ENCODE data around the gene CRABP1. TPM values are rescaled to one million over a fixed set of nuclear protein-coding genes. Genes with fewer than 3 reads are reported as not detected.

Gene CRABP1
- total RNA-seq, 1 experiment from 2014 or later: 0.47 TPM

DNA sequence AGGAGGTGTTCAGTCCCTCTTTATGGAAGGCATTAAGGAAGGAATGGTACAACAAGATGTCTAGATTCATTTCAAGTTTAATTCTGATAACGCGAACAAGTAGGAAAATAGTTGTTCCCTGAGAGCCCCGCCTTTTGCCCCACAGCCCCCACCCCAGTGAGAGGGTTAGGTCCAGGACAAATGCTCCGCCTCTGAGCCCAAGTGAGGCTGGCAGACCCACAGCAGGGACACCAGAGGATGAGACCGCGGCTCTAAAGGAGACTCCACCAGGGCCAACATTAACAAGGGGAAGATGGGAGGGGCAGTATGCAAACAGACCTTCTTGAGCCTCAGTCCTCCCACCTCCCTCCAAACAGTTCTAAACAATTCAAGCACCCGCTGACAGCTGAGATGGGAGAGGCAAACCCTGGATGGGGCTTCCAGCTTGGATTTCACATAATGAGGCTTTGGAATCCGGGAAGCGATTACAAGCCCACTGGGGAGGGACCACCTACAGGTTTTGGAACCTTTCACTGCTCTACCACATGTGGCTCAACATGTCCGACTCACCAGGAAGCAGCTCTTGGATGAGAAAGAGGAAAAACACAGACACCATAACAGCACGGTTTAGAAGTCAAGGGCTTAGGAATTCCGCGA, 54.9 kb downstream of the CRABP1 start:
- Histone ChIP-seq H3K4me3 (replicated peaks in 1 of 2; ENCODE audit: low read depth in 1 of 2, low read length in 2 of 2) (no peak overlapping the region), H3K79me2 (ENCODE audit: insufficient read depth, low read length) (no peaks in the 10 kb centered on the region), H3K27ac (ENCODE audit: low read depth, low read length) (no peak overlapping the region), H2AFZ (ENCODE audit: low read depth, low read length, poor library complexity, severe bottlenecking) (no peak overlapping the region), H3K9ac (ENCODE audit: low read length) (no peak overlapping the region), H3K4me2 (ENCODE audit: low read length) (no peak overlapping the region), H3K27me3 (ENCODE audit: insufficient read depth, low read length) (no peaks in the 10 kb centered on the region), H3K9me3 (ENCODE audit: control insufficient read depth in 1 of 2, insufficient read depth in 1 of 2, low read depth in 1 of 2, low read length in 2 of 2) (no peaks in the 10 kb centered on the region), H3K4me1 (ENCODE audit: control insufficient read depth in 1 of 2, insufficient read depth in 2 of 2, low read length in 2 of 2) (no peaks in the 10 kb centered on the region), H3K9me2 (ENCODE audit: insufficient read depth) (no peaks in the 10 kb centered on the region), H4K20me1 (ENCODE audit: insufficient read depth) (no peaks in the 10 kb centered on the region), H3K36me3 (ENCODE audit: control insufficient read depth in 1 of 2, insufficient read depth in 2 of 2, low read length in 2 of 2) (no peaks in the 10 kb centered on the region)
- intact Hi-C loops (cut with micrococcal nuclease): no loop called here
- no peak for DNase-seq (ENCODE audit: low read depth, low spot score)
- ChIA-PET POLR2A (interaction anchor here (1.4 kb wide), 1 partner anchor 11 kb away, joined by 3 read pairs; no protein-coding TSS in a partner anchor), CTCF (interaction anchor here (1.2 kb wide), 1 partner anchor 11 kb away, joined by 3 read pairs; no protein-coding TSS in a partner anchor), RAD21 (ENCODE audit: low non-redundant PET in 1 of 2, low total read pairs in 2 of 2, uncharacterized antibody in 2 of 2, unreplicated experiment in 2 of 2) (no interaction called here)
- TF ChIP-seq EGR1 (IDR thresholded peaks at IDR 0.05; ENCODE audit: low read depth) (no peak), POLR2A (IDR thresholded peaks at IDR 0.05; ENCODE audit: borderline replicate concordance, extremely low read depth, insufficient read depth, insufficient read length) (no peak), ZNF274 (IDR thresholded peaks at IDR 0.05; ENCODE audit: low read depth, low read length) (no peak)
- no peak for ATAC-seq
- BruUV-seq (replicated peaks): no TSS peak

DNA sequence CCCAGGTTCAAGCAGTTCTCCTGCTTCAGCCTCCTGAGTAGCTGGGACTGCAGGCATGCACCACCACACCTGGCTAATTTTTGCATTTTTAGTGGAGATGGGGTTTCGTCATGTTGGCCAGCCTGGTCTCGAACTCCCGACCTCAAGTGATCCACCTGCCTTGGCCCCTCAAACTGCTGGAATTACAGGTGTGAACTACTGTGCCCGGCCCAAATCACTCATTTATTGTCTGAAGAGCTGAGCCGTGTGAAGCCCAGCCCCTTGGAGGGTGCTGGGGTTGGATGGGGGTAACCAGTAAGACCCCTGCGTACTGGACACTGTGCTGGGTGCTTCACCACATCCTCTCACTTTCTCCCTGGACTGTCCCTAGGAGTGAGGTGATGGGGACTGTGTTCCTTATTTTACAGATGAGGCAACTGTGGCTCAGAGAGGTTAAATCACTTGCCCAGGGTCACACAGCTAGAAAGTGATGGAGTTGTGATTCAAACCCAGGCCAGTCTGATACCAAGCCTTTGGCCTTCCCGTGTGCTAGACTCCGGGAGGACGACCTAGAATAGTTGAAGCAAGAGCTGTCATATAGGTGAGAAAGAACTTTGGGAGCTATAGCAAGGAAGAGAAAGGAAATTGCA, 56.1 kb downstream of the CRABP1 start:
- RAD21 ChIA-PET (ENCODE audit: low non-redundant PET in 1 of 2, low total read pairs in 2 of 2, uncharacterized antibody in 2 of 2, unreplicated experiment in 2 of 2): no interaction called here
- no peak for DNase-seq (ENCODE audit: low read depth, low spot score)
- ATAC-seq: no peak
- no peaks in the 10 kb centered on the region for H4K20me1 ChIP-seq (ENCODE audit: insufficient read depth)
- CTCF ChIA-PET: interaction anchor here (0.9 to 2.3 kb wide), 6 partner anchors 10 to 44 kb away, joined by 3 to 6 read pairs (median 4); no protein-coding TSS in a partner anchor
- no peak overlapping the region for H2AFZ ChIP-seq (ENCODE audit: low read depth, low read length, poor library complexity, severe bottlenecking)
- no peak overlapping the region for H3K4me2 ChIP-seq (ENCODE audit: low read length)
- no peaks in the 10 kb centered on the region for H3K36me3 ChIP-seq (ENCODE audit: control insufficient read depth in 1 of 2, insufficient read depth in 2 of 2, low read length in 2 of 2)
- no peak overlapping the region for H3K9ac ChIP-seq (ENCODE audit: low read length)
- H3K79me2 ChIP-seq (ENCODE audit: insufficient read depth, low read length): no peaks in the 10 kb centered on the region
- H3K27me3 ChIP-seq (ENCODE audit: insufficient read depth, low read length): no peaks in the 10 kb centered on the region
- intact Hi-C loops (cut with micrococcal nuclease): no loop called here
- POLR2A ChIA-PET: no interaction called here
- H3K27ac ChIP-seq (ENCODE audit: low read depth, low read length): no peak overlapping the region
- no peak overlapping the region for H3K4me3 ChIP-seq (replicated peaks in 1 of 2; ENCODE audit: low read depth in 1 of 2, low read length in 2 of 2)
- H3K4me1 ChIP-seq (ENCODE audit: control insufficient read depth in 1 of 2, insufficient read depth in 2 of 2, low read length in 2 of 2): no peaks in the 10 kb centered on the region
- no peaks in the 10 kb centered on the region for H3K9me3 ChIP-seq (ENCODE audit: control insufficient read depth in 1 of 2, insufficient read depth in 1 of 2, low read depth in 1 of 2, low read length in 2 of 2)
- BruUV-seq (replicated peaks): no TSS peak
- H3K9me2 ChIP-seq (ENCODE audit: insufficient read depth): no peaks in the 10 kb centered on the region
- TF ChIP-seq, protein P1, sequence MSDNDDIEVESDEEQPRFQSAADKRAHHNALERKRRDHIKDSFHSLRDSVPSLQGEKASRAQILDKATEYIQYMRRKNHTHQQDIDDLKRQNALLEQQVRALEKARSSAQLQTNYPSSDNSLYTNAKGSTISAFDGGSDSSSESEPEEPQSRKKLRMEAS (IDR thresholded peaks at IDR 0.05): no peak
- TF ChIP-seq SP1 (IDR thresholded peaks at IDR 0.05; ENCODE audit: low read depth): no peak
- TF ChIP-seq CBX3 (IDR thresholded peaks at IDR 0.05; ENCODE audit: low read depth): no peak
- TF ChIP-seq RAD21 (IDR thresholded peaks at IDR 0.05; ENCODE audit: low read depth): no peak
- no peak for TF ChIP-seq SRF (IDR thresholded peaks at IDR 0.05; ENCODE audit: low read depth)
- TF ChIP-seq, protein P2, sequence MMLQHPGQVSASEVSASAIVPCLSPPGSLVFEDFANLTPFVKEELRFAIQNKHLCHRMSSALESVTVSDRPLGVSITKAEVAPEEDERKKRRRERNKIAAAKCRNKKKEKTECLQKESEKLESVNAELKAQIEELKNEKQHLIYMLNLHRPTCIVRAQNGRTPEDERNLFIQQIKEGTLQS (IDR thresholded peaks at IDR 0.05): no peak
- TF ChIP-seq, protein P3, sequence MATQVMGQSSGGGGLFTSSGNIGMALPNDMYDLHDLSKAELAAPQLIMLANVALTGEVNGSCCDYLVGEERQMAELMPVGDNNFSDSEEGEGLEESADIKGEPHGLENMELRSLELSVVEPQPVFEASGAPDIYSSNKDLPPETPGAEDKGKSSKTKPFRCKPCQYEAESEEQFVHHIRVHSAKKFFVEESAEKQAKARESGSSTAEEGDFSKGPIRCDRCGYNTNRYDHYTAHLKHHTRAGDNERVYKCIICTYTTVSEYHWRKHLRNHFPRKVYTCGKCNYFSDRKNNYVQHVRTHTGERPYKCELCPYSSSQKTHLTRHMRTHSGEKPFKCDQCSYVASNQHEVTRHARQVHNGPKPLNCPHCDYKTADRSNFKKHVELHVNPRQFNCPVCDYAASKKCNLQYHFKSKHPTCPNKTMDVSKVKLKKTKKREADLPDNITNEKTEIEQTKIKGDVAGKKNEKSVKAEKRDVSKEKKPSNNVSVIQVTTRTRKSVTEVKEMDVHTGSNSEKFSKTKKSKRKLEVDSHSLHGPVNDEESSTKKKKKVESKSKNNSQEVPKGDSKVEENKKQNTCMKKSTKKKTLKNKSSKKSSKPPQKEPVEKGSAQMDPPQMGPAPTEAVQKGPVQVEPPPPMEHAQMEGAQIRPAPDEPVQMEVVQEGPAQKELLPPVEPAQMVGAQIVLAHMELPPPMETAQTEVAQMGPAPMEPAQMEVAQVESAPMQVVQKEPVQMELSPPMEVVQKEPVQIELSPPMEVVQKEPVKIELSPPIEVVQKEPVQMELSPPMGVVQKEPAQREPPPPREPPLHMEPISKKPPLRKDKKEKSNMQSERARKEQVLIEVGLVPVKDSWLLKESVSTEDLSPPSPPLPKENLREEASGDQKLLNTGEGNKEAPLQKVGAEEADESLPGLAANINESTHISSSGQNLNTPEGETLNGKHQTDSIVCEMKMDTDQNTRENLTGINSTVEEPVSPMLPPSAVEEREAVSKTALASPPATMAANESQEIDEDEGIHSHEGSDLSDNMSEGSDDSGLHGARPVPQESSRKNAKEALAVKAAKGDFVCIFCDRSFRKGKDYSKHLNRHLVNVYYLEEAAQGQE (IDR thresholded peaks at IDR 0.05; ENCODE audit: low read depth): no peak
- no peak for TF ChIP-seq EZH2 (IDR thresholded peaks at IDR 0.05)
- no peak for TF ChIP-seq YY1 (IDR thresholded peaks at IDR 0.05; ENCODE audit: extremely low read depth, insufficient replicate concordance, low read depth, low read length)
- TF ChIP-seq POLR2AphosphoS5 (IDR thresholded peaks at IDR 0.05; ENCODE audit: low read depth, low read length): no peak
- TF ChIP-seq JUND (IDR thresholded peaks at IDR 0.05): no peak
- TF ChIP-seq ZNF274 (IDR thresholded peaks at IDR 0.05; ENCODE audit: low read depth, low read length): no peak
- no peak for TF ChIP-seq ZFX (IDR thresholded peaks at IDR 0.05)
- TF ChIP-seq CEBPB (IDR thresholded peaks at IDR 0.05; ENCODE audit: low read depth): no peak
- no peak for TF ChIP-seq EGR1 (IDR thresholded peaks at IDR 0.05; ENCODE audit: low read depth)

All from HCT116 (cell line).